Endothelial cell of umbilical vein (primary cell): ENCODE measurements around the gene NTRK2. TPM values are rescaled to one million over a fixed set of nuclear protein-coding genes. Genes with fewer than 3 reads are reported as not detected.

Source experiments
- BruUV-seq: library from RNA; stranded (reverse); fragments of 400-500 nt; replicated peaks from 2 replicates; lab custom pipeline; 2021; lab: Mats Ljungman, UMichigan
- CTCF ChIA-PET: fragments of 300-600, 350-600 bp; sonication (Branson Sonifier 250); formaldehyde crosslinking; loops from one replicate; lab custom pipeline; 2021; ENCODE audit warnings: antibody characterized with exemption, inconsistent platforms; lab: Charles Lee
- POLR2A ChIA-PET: fragments of 300-600, 350-600 bp; sonication (Branson Sonifier 250); formaldehyde crosslinking; loops from one replicate; lab custom pipeline; 2021; ENCODE audit warnings: antibody characterized with exemption, inconsistent platforms; lab: Charles Lee
- DNase-seq: peaks from one replicate; pipeline ENCODE4 v3.0.0-alpha.2; 2011; ENCODE audit warnings: low read depth, low spot score
- FAIRE-seq: peaks from 2 replicates; lab custom pipeline; 2011; peaks lifted over from hg19 to GRCh38; lab: Jason Lieb, UNC
- H2AFZ ChIP-seq: 2 replicates; pipeline ENCODE4 v1.6.0; 2012; ENCODE audit warnings: low read depth, low read length, control low read depth, inconsistent platforms
- H3K27ac ChIP-seq: 2 replicates; pipeline ENCODE4 v1.5.1; 2011; ENCODE audit warnings: low read depth, mild to moderate bottlenecking, control low read depth, low read length, moderate library complexity; ENCODE audit not compliant: insufficient read depth
- H3K27me3 ChIP-seq, 2 experiments: 2 replicates each; pipeline versions ENCODE4 v1.6.0 to v1.6.1; 2011; ENCODE audit warnings: low read length in 2 of 2, mixed read lengths in 1 of 2; ENCODE audit not compliant: control insufficient read depth in 2 of 2, insufficient read depth in 2 of 2
- H3K36me3 ChIP-seq, 2 experiments: 2 replicates in 1 of 2; 3 replicates in 1 of 2; pipeline ENCODE4 v1.5.1; 2011; ENCODE audit warnings: low read length in 2 of 2, mild to moderate bottlenecking in 1 of 2, moderate library complexity in 1 of 2; ENCODE audit not compliant: control insufficient read depth in 2 of 2, insufficient read depth in 2 of 2; ENCODE audit errors: extremely low read depth in 1 of 2
- H3K4me1 ChIP-seq: 3 replicates; pipeline ENCODE4 v1.5.1; 2011; ENCODE audit warnings: mild to moderate bottlenecking, low read length; ENCODE audit not compliant: control insufficient read depth, insufficient read depth; ENCODE audit errors: extremely low read depth
- H3K4me2 ChIP-seq: 2 replicates; pipeline ENCODE4 v1.6.1; 2011; ENCODE audit warnings: low read length, control low read depth, mixed read lengths; ENCODE audit not compliant: insufficient read depth
- H3K4me3 ChIP-seq, 3 experiments: fragments of 200-600 bp in 1 of 3; sonication (generic), shearing (Covaris generic) in 1 of 3; replicated peaks in 1 of 3; 2 replicates each; pipeline ENCODE4 v1.5.1; 2011 to 2016; ENCODE audit warnings: control low read depth in 3 of 3, low read length in 3 of 3, mild to moderate bottlenecking in 2 of 3, inconsistent platforms in 1 of 3, low read depth in 1 of 3, moderate library complexity in 1 of 3; ENCODE audit not compliant: insufficient read depth in 1 of 3
- H3K79me2 ChIP-seq: 2 replicates; pipeline ENCODE4 v1.6.0; 2012; ENCODE audit warnings: low read length, inconsistent platforms; ENCODE audit not compliant: control insufficient read depth, insufficient read depth
- H3K9ac ChIP-seq: replicated peaks from 2 replicates; pipeline ENCODE3; 2011; ENCODE audit warnings: low read length, control low read depth; ENCODE audit not compliant: insufficient read depth; ENCODE audit errors: extremely low read depth
- H3K9me1 ChIP-seq: replicated peaks from 3 replicates; pipeline ENCODE4 v1.6.0; 2011; ENCODE audit warnings: mild to moderate bottlenecking, low read length; ENCODE audit not compliant: control insufficient read depth, insufficient read depth; ENCODE audit errors: extremely low read depth
- H3K9me3 ChIP-seq: replicated peaks from 2 replicates; pipeline ENCODE4 v1.5.1; 2012; ENCODE audit warnings: low read length, inconsistent platforms; ENCODE audit not compliant: control insufficient read depth, insufficient read depth
- H4K20me1 ChIP-seq: replicated peaks from 2 replicates; pipeline ENCODE3; 2011; ENCODE audit warnings: mild to moderate bottlenecking, low read length; ENCODE audit not compliant: control insufficient read depth, insufficient read depth; ENCODE audit errors: extremely low read depth
- CTCF ChIP-seq, 2 donors: IDR thresholded peaks; 1 replicate in 1 of 2; 2 replicates in 1 of 2; pipeline ENCODE4 v1.5.1; 2011; ENCODE audit warnings: low read length in 2 of 2, mild to moderate bottlenecking in 2 of 2, moderate library complexity in 2 of 2, control low read depth in 1 of 2, inconsistent platforms in 1 of 2, low read depth in 1 of 2; ENCODE audit not compliant: insufficient read depth in 1 of 2; ENCODE audit errors: extremely low read depth in 1 of 2
- EZH2 ChIP-seq: IDR thresholded peaks from 2 replicates; pipeline ENCODE4 v1.6.1; 2012; ENCODE audit warnings: borderline replicate concordance, low read depth, mild to moderate bottlenecking, moderate library complexity, low read length, inconsistent platforms; ENCODE audit not compliant: severe bottlenecking
- FOS ChIP-seq: IDR thresholded peaks from 2 replicates; pipeline ENCODE4 v1.6.1; 2011; ENCODE audit warnings: mild to moderate bottlenecking, low read length, moderate library complexity, borderline replicate concordance; ENCODE audit not compliant: insufficient read depth
- GATA2 ChIP-seq: IDR thresholded peaks from 2 replicates; pipeline ENCODE4 v1.7.0; 2011; ENCODE audit warnings: low read depth, mild to moderate bottlenecking, moderate library complexity, mixed read lengths, low read length; ENCODE audit not compliant: insufficient read length, insufficient read depth
- JUN ChIP-seq: IDR thresholded peaks from 2 replicates; pipeline ENCODE4 v1.6.1; 2011; ENCODE audit warnings: borderline replicate concordance, low read depth; ENCODE audit not compliant: insufficient read length, insufficient read depth
- MAX ChIP-seq: IDR thresholded peaks from 2 replicates; pipeline ENCODE4 v1.6.1; 2011; ENCODE audit not compliant: insufficient read depth, insufficient read length
- MYC ChIP-seq: IDR thresholded peaks from one replicate; pipeline ENCODE4 v1.6.1; 2011; ENCODE audit warnings: mild to moderate bottlenecking, low read depth, low read length
- POLR2A ChIP-seq: IDR thresholded peaks from 2 replicates; pipeline ENCODE4 v1.6.1; 2012; ENCODE audit warnings: low read depth, mild to moderate bottlenecking, control low read depth, low read length
- POLR2AphosphoS5 ChIP-seq: IDR thresholded peaks from 2 replicates; pipeline ENCODE4 v1.6.1; 2012; ENCODE audit warnings: low read depth, mild to moderate bottlenecking, control low read depth, low read length, moderate library complexity; ENCODE audit not compliant: insufficient read depth
- dilution Hi-C: fragments of 300-500 bp; cut with MboI; formaldehyde crosslinking; loops from one replicate; pipeline ENCODE4 v1.15.0; 2019; ENCODE audit warnings: low sequenced_read_pairs; ENCODE audit not compliant: extremely low pct_ligation_motif_present
- intact Hi-C: fragments of 100-400 bp; cut with micrococcal nuclease; formaldehyde crosslinking; loops from one replicate; pipeline ENCODE4 v1.10.0; 2022
- polyA plus RNA-seq, 4 experiments: library from polyadenylated mRNA; depleted of rRNA in 3 of 4; stranded (reverse) in 3 of 4; unstranded in 1 of 4; fragments of >200 nt; gene quantifications; 2 replicates each; pipeline versions ENCODE4 v1.2.1 to v1.2.3, GENCODE V29; 2011 to 2012; ENCODE audit warnings: missing spikeins in 1 of 4
- total RNA-seq: library from RNA; stranded (reverse); gene quantifications from 2 replicates; pipeline ENCODE4 v1.2.3, GENCODE V29; 2021

NTRK2 gene
- total and polyA plus RNA-seq, 2 donors (not counting 3 experiments of a cell fraction or from before 2014, with no cell fraction given) = 0.01 to 0.13 TPM

- no TSS peak for BruUV-seq
- Histone ChIP-seq H2AFZ (no peak overlapping the region), H3K4me3 (no peak overlapping the region), H4K20me1 (no peaks in the 10 kb centered on the region), H3K9me3 (no peaks in the 10 kb centered on the region), H3K9ac (no peak overlapping the region), H3K36me3 (no peaks in the 10 kb centered on the region), H3K27ac (no peak overlapping the region), H3K79me2 (no peaks in the 10 kb centered on the region), H3K4me1 (no peaks in the 10 kb centered on the region), H3K9me1 (no peaks in the 10 kb centered on the region), H3K4me2 (no peak overlapping the region), H3K27me3 (no peaks in the 10 kb centered on the region)
- TF ChIP-seq CTCF (IDR thresholded peaks at IDR 0.05; ENCODE audit: extremely low read depth in 1 of 2, insufficient read depth in 1 of 2, low read depth in 1 of 2, low read length in 2 of 2) = peak in 1 of 2 donors; percentile 14
- no peak for TF ChIP-seq POLR2AphosphoS5
- FAIRE-seq (no peak), DNase-seq (no peak)
- ChIA-PET CTCF (interaction anchor here (0.7 to 1.8 kb wide), 5 partner anchors 117 to 643 kb away, joined by 3 to 7 read pairs (median 3); no protein-coding TSS in a partner anchor), POLR2A (no interaction called here)
- intact Hi-C loops = no loop called here
- dilution Hi-C loops = no loop called here
These were observed 297.6 kb downstream of the NTRK2 start for GRCh38 chr9:84966876-84967830.

GRCh38 chr9:84969084-84969483 is 299.6 kb downstream of the NTRK2 start:
- H2AFZ ChIP-seq = no peak overlapping the region
- H4K20me1 ChIP-seq = no peaks in the 10 kb centered on the region
- intact Hi-C loops (no loop called here), dilution Hi-C loops (no loop called here)
- no TSS peak for BruUV-seq
- no peaks in the 10 kb centered on the region for H3K9me3 ChIP-seq
- ChIA-PET POLR2A (no interaction called here), CTCF (no interaction called here)
- H3K9me1 ChIP-seq = no peaks in the 10 kb centered on the region
- no peak overlapping the region for H3K9ac ChIP-seq
- no peaks in the 10 kb centered on the region for H3K79me2 ChIP-seq
- no peaks in the 10 kb centered on the region for H3K4me1 ChIP-seq
- DNase-seq = no peak
- H3K27ac ChIP-seq = no peak overlapping the region
- no peak for FAIRE-seq
- H3K4me3 ChIP-seq = no peak overlapping the region
- H3K27me3 ChIP-seq = no peaks in the 10 kb centered on the region
- H3K4me2 ChIP-seq = no peak overlapping the region
- no peaks in the 10 kb centered on the region for H3K36me3 ChIP-seq
- no peak for TF ChIP-seq CTCF (IDR thresholded peaks at IDR 0.05; ENCODE audit: extremely low read depth in 1 of 2, insufficient read depth in 1 of 2, low read depth in 1 of 2, low read length in 2 of 2)
- no peak for TF ChIP-seq POLR2AphosphoS5
- no peak for TF ChIP-seq EZH2
- no peak for TF ChIP-seq FOS
- no peak for TF ChIP-seq MYC
- TF ChIP-seq POLR2A = no peak
- TF ChIP-seq GATA2 = no peak
- TF ChIP-seq JUN = no peak
- no peak for TF ChIP-seq MAX
